ENCODE measurements around the gene ACTN3.

GRCh38 chr11:66497206-66497605, 49.5 kb upstream of the ACTN3 start:
- TF ChIP-seq POLR2AphosphoS5 (IDR thresholded peaks at IDR 0.05; ENCODE audit: low read depth, low read length) (no peak), POLR2A (IDR thresholded peaks at IDR 0.05; ENCODE audit: low read depth, low read length) (no peak)

Measured in GM12892 (cell line).